ENCODE results near the gene TBRG4.

TBRG4 gene

GRCh38 chr7:45089341-45089891, 22.1 kb downstream of the TBRG4 start:
- peak in 1 of 3 experiments; percentile 24 for DNase-seq (ENCODE audit: low read depth in 3 of 3)

GRCh38 chr7:45088821-45089340, 22.6 kb downstream of the TBRG4 start, which contains the start of gene NACAD:
TSS of gene NACAD (minus strand) at chr7:45088969. CDS start at chr7:45088894, 75 bp downstream.
- no peak for DNase-seq (ENCODE audit: low read depth in 3 of 3)

GRCh38 chr7:45088146-45088701, 23.3 kb downstream of the TBRG4 start:
- no peak for DNase-seq (ENCODE audit: low read depth in 3 of 3)

- DNase-seq (ENCODE audit: low read depth in 3 of 3): no peak
Measured at GRCh38 chr7:45087301-45088145, 24.0 kb downstream of the TBRG4 start.

- DNase-seq (ENCODE audit: low read depth in 3 of 3): no peak
Measured at GRCh38 chr7:45086331-45087065, 25.0 kb downstream of the TBRG4 start.

- no peak for DNase-seq (ENCODE audit: low read depth in 3 of 3)
Measured at GRCh38 chr7:45085619-45086200, 25.8 kb downstream of the TBRG4 start.

- DNase-seq (ENCODE audit: low read depth in 3 of 3): no peak
Measured at GRCh38 chr7:45084901-45085618, 26.4 kb downstream of the TBRG4 start.

- no peak for DNase-seq (ENCODE audit: low read depth in 3 of 3)
Measured at GRCh38 chr7:45084336-45084735, 27.2 kb downstream of the TBRG4 start.

- no peak for DNase-seq (ENCODE audit: low read depth in 3 of 3)
Measured at GRCh38 chr7:45082831-45083331, 28.6 kb downstream of the TBRG4 start.

GRCh38 chr7:45082031-45082830, 29.3 kb downstream of the TBRG4 start:
- DNase-seq (ENCODE audit: low read depth in 3 of 3): no peak

- no peak for DNase-seq (ENCODE audit: low read depth in 3 of 3)
Measured at GRCh38 chr7:45081670-45081974, 29.9 kb downstream of the TBRG4 start.

GRCh38 chr7:45080958-45081669, 30.4 kb downstream of the TBRG4 start:
- DNase-seq (ENCODE audit: low read depth in 3 of 3): no peak

- no peak for DNase-seq (ENCODE audit: low read depth in 3 of 3)
Measured at GRCh38 chr7:45080265-45080957, 31.1 kb downstream of the TBRG4 start.

GRCh38 chr7:45078125-45078681, 33.3 kb downstream of the TBRG4 start:
- no peak for DNase-seq (ENCODE audit: low read depth in 3 of 3)

GRCh38 chr7:45077579-45077978, 33.9 kb downstream of the TBRG4 start:
- DNase-seq (ENCODE audit: low read depth in 3 of 3): no peak

- DNase-seq (ENCODE audit: low read depth in 3 of 3): no peak
Measured at GRCh38 chr7:45076946-45077345, 34.6 kb downstream of the TBRG4 start.

GRCh38 chr7:45075871-45076796, 35.4 kb downstream of the TBRG4 start:
- no peak for DNase-seq (ENCODE audit: low read depth in 3 of 3)

GRCh38 chr7:45075355-45075644, 36.2 kb downstream of the TBRG4 start:
- DNase-seq (ENCODE audit: low read depth in 3 of 3): no peak
